ENCODE measurements around the gene GLCCI1. TPM values are rescaled to one million over a fixed set of nuclear protein-coding genes. Genes with fewer than 3 reads are reported as not detected.

The GLCCI1 gene
- polyA plus RNA-seq (37.2 and 38.4 TPM in 2 replicates), polyA minus RNA-seq (48.5 and 48.9 TPM in 2 replicates)

DNA sequence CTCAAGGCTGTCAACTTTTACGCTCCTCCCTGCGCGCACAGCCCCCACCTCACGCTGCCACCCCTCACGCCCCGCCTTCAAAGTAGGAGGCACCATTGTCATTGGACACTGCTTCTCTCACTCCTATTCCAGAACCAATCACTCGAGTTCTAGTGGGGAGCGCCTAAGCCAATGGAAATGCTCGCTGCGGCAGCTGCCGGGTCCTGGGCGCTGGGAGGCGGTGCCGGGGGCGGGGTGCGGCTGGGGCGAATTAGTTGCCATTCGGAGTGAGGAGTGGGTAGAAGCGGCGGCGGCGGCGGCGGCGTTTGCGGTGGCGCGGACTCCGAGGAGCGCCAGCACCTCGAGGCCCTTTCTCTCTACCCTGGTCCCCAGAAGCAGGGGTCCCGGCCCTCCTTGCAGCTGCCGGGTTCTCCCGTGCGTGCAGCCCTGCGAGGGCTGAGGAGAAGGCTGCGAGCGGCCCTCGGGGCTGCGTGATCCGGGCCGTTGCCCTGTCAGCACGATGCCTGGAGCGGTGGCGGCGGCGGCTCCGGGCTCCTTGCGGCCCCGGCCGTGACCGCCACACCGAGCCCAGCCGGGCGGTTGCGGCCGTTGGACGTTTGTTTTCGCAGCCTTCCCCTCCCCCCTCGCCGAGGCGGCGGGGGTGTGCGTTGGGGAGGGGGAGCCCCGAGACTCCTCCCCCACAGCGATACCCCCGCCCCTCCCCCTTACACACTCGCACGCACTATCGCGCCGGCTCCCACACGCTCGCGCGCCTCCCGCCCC lies at the start of gene GLCCI1:
GLCCI1 (plus strand) TSS at position 253 of the 762 bp plus-strand sequence. CDS start 555 bp downstream, outside the sequence.
- Histone ChIP-seq H3K9me3 (ENCODE audit: low read length) (no peaks in the 10 kb centered on the region), H3K79me2 (replicated peaks; ENCODE audit: insufficient read depth, low read length) (peaks cover 35% of the 10 kb centered on the region), H3K4me3 (ENCODE audit: low read length) (peak within 1 kb of the TSS; percentile 88), H3F3A (ENCODE audit: insufficient read depth, low read length, poor library complexity, severe bottlenecking) (no peaks in the 10 kb centered on the region), H3K36me3 (ENCODE audit: insufficient read depth, low read length) (no peaks in the 10 kb centered on the region), H3K27me3 (ENCODE audit: insufficient read depth, low read depth, low read length) (no peaks in the 10 kb centered on the region), H3K9me2 (ENCODE audit: insufficient read depth, low read length) (no peaks in the 10 kb centered on the region), H3K9ac (ENCODE audit: low read length) (peak within 1 kb of the TSS; percentile 94), H4K20me1 (ENCODE audit: insufficient read depth) (no peaks in the 10 kb centered on the region), H3K4me2 (ENCODE audit: low read length) (peak within 1 kb of the TSS; percentile 57), H3K27ac (ENCODE audit: low read length) (peak within 1 kb of the TSS; percentile 91), H2AFZ (ENCODE audit: low read depth, low read length) (peak within 1 kb of the TSS; percentile 46)
- TF ChIP-seq EZH2 (IDR thresholded peaks at IDR 0.05; ENCODE audit: borderline replicate concordance, insufficient read depth, low read length, poor library complexity, severe bottlenecking): no peak
- TF ChIP-seq TAF1 (IDR thresholded peaks at IDR 0.05; ENCODE audit: low read depth): peak; percentile 97
- peak; percentile 98 for TF ChIP-seq POLR2AphosphoS5 (IDR thresholded peaks at IDR 0.05)
- TF ChIP-seq RAD21 (conservative IDR thresholded peaks at IDR 0.05): no peak
- TF ChIP-seq MXI1 (conservative IDR thresholded peaks at IDR 0.05; ENCODE audit: poor library complexity, severe bottlenecking): peak; percentile 76
- peak; percentile 50 for TF ChIP-seq SMC3 (conservative IDR thresholded peaks at IDR 0.05; ENCODE audit: poor library complexity)
- TF ChIP-seq, protein P1, sequence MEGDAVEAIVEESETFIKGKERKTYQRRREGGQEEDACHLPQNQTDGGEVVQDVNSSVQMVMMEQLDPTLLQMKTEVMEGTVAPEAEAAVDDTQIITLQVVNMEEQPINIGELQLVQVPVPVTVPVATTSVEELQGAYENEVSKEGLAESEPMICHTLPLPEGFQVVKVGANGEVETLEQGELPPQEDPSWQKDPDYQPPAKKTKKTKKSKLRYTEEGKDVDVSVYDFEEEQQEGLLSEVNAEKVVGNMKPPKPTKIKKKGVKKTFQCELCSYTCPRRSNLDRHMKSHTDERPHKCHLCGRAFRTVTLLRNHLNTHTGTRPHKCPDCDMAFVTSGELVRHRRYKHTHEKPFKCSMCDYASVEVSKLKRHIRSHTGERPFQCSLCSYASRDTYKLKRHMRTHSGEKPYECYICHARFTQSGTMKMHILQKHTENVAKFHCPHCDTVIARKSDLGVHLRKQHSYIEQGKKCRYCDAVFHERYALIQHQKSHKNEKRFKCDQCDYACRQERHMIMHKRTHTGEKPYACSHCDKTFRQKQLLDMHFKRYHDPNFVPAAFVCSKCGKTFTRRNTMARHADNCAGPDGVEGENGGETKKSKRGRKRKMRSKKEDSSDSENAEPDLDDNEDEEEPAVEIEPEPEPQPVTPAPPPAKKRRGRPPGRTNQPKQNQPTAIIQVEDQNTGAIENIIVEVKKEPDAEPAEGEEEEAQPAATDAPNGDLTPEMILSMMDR (IDR thresholded peaks at IDR 0.05; ENCODE audit: poor library complexity, severe bottlenecking): peak; percentile 36
- peak; percentile 63 for TF ChIP-seq EP300 (conservative IDR thresholded peaks at IDR 0.05; ENCODE audit: poor library complexity, severe bottlenecking)
- TF ChIP-seq, protein P2, sequence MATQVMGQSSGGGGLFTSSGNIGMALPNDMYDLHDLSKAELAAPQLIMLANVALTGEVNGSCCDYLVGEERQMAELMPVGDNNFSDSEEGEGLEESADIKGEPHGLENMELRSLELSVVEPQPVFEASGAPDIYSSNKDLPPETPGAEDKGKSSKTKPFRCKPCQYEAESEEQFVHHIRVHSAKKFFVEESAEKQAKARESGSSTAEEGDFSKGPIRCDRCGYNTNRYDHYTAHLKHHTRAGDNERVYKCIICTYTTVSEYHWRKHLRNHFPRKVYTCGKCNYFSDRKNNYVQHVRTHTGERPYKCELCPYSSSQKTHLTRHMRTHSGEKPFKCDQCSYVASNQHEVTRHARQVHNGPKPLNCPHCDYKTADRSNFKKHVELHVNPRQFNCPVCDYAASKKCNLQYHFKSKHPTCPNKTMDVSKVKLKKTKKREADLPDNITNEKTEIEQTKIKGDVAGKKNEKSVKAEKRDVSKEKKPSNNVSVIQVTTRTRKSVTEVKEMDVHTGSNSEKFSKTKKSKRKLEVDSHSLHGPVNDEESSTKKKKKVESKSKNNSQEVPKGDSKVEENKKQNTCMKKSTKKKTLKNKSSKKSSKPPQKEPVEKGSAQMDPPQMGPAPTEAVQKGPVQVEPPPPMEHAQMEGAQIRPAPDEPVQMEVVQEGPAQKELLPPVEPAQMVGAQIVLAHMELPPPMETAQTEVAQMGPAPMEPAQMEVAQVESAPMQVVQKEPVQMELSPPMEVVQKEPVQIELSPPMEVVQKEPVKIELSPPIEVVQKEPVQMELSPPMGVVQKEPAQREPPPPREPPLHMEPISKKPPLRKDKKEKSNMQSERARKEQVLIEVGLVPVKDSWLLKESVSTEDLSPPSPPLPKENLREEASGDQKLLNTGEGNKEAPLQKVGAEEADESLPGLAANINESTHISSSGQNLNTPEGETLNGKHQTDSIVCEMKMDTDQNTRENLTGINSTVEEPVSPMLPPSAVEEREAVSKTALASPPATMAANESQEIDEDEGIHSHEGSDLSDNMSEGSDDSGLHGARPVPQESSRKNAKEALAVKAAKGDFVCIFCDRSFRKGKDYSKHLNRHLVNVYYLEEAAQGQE (IDR thresholded peaks at IDR 0.05; ENCODE audit: borderline replicate concordance): peak; percentile 84

DNA sequence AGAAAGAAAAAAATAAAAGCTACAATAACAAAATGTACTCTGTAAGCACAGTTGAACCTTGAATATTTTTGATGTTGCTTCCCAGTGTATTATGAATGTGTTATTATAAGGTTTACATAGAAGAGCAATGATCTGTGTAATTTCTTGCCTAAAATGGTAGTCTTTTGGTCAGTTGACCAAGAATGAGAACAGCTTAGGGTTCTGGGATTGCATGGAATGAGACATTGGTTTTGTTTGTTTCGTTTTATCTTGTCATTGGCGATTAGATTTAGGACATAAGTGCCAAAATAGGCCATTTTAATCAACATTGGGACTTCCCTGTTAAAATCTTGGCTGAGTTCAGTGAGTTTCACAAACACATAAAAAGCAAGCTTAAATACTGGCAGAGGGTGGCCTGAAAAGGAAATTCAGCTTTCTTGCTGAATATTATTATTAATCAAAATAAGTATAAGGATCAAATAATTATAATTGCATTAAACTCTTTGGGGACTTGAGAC lies 49.1 kb upstream of the GLCCI1 start:
- no peaks in the 10 kb centered on the region for H3K36me3 ChIP-seq (ENCODE audit: insufficient read depth, low read length)
- H3K4me3 ChIP-seq (ENCODE audit: low read length): no peak overlapping the region
- H3F3A ChIP-seq (ENCODE audit: insufficient read depth, low read length, poor library complexity, severe bottlenecking): no peaks in the 10 kb centered on the region
- no peak overlapping the region for H3K9ac ChIP-seq (ENCODE audit: low read length)
- H2AFZ ChIP-seq (ENCODE audit: low read depth, low read length): no peak overlapping the region
- H3K9me3 ChIP-seq (ENCODE audit: low read length): no peaks in the 10 kb centered on the region
- no peak overlapping the region for H3K27ac ChIP-seq (ENCODE audit: low read length)
- no peaks in the 10 kb centered on the region for H3K9me2 ChIP-seq (ENCODE audit: insufficient read depth, low read length)
- no peak overlapping the region for H3K4me2 ChIP-seq (ENCODE audit: low read length)
- no peaks in the 10 kb centered on the region for H3K79me2 ChIP-seq (replicated peaks; ENCODE audit: insufficient read depth, low read length)
- no peaks in the 10 kb centered on the region for H3K27me3 ChIP-seq (ENCODE audit: insufficient read depth, low read depth, low read length)
- no peaks in the 10 kb centered on the region for H4K20me1 ChIP-seq (ENCODE audit: insufficient read depth)
- TF ChIP-seq EZH2 (IDR thresholded peaks at IDR 0.05; ENCODE audit: borderline replicate concordance, insufficient read depth, low read length, poor library complexity, severe bottlenecking): no peak
